GM18858 (cell line): ENCODE results near the gene MOB1A.
"Not testable (repeated sequence)": the region's sequence is repeated elsewhere in the genome, so short reads cannot be mapped to it uniquely, and the experiment has no call there.

Experiments used
- ATAC-seq: cut with Tn5 transposase; IDR thresholded peaks from one replicate; pipeline ENCODE4 v1.9.1; 2021; ENCODE audit not compliant: unreplicated experiment

MOB1A gene

GRCh38 chr2:74149570-74150319, 28.9 kb downstream of the MOB1A start:
- no peak for ATAC-seq

- ATAC-seq, result no peak
Observed at GRCh38 chr2:74149247-74149525, 29.5 kb downstream of the MOB1A start.

GRCh38 chr2:74148457-74149246, 30.0 kb downstream of the MOB1A start:
- ATAC-seq, result no peak

GRCh38 chr2:74147727-74148456, 30.8 kb downstream of the MOB1A start, which contains the start of gene BOLA3:
Gene BOLA3 (minus strand): TSS chr2:74147912. CDS start chr2:74147874, 38 bp downstream.
- ATAC-seq, result peak; percentile 79

- no peak for ATAC-seq
Observed at GRCh38 chr2:74146929-74147726, 31.6 kb downstream of the MOB1A start.

GRCh38 chr2:74142340-74142739, 36.3 kb downstream of the MOB1A start:
- ATAC-seq, result no peak

GRCh38 chr2:74138600-74139323, 39.9 kb downstream of the MOB1A start:
- ATAC-seq, result no peak

- no peak for ATAC-seq
Observed at GRCh38 chr2:74137651-74138599, 40.8 kb downstream of the MOB1A start.

GRCh38 chr2:74131901-74132300, 46.8 kb downstream of the MOB1A start:
- no peak for ATAC-seq

GRCh38 chr2:74130211-74130995, 48.3 kb downstream of the MOB1A start:
- no peak for ATAC-seq

- ATAC-seq, result no peak
Observed at GRCh38 chr2:74128206-74128605, 50.5 kb downstream of the MOB1A start.

GRCh38 chr2:74123955-74124354, 54.7 kb downstream of the MOB1A start:
- ATAC-seq, result not testable (repeated sequence)

- ATAC-seq, result not testable (repeated sequence)
Observed at GRCh38 chr2:74121846-74122245, 56.8 kb downstream of the MOB1A start.

GRCh38 chr2:74119912-74120825, 58.5 kb downstream of the MOB1A start:
- peak; percentile 88 for ATAC-seq

GRCh38 chr2:74119339-74119738, 59.3 kb downstream of the MOB1A start:
- no peak for ATAC-seq

- ATAC-seq, result no peak
Observed at GRCh38 chr2:74111380-74111779, 67.3 kb downstream of the MOB1A start.

- no peak for ATAC-seq
Observed at GRCh38 chr2:74110537-74110936, 68.1 kb downstream of the MOB1A start.
